ENCODE measurements around the gene HMCN2.
"Not testable (repeated sequence)": the region's sequence is repeated elsewhere in the genome, so short reads cannot be mapped to it uniquely, and the experiment has no call there.

HMCN2 gene

GRCh38 chr9:130433168-130433946 lies 167.8 kb downstream of the HMCN2 start:
- Histone ChIP-seq H3K27ac (no peak overlapping the region), H3K9me3 (ENCODE audit: control insufficient read depth, low read length) (no peaks in the 10 kb centered on the region), H3K9ac (no peak overlapping the region), H2AFZ (peak overlapping the region; percentile 74), H3K79me2 (no peaks in the 10 kb centered on the region), H3K4me2 (ENCODE audit: low read length) (peak overlapping the region; percentile 67), H3K27me3 (ENCODE audit: control insufficient read depth, insufficient read depth, low read length) (no peaks in the 10 kb centered on the region), H3K36me3 (ENCODE audit: control insufficient read depth, insufficient read depth, low read length) (no peaks in the 10 kb centered on the region), H3K4me1 (no peaks in the 10 kb centered on the region), H3K4me3 (ENCODE audit: low read depth, low read length) (peak overlapping the region; percentile 31)
- peak; percentile 53 for TF ChIP-seq CTCF (IDR thresholded peaks at IDR 0.05)

GRCh38 chr9:130433947-130434262 lies 168.3 kb downstream of the HMCN2 start:
- TF ChIP-seq CTCF (IDR thresholded peaks at IDR 0.05): no peak
- Histone ChIP-seq H2AFZ (no peak overlapping the region), H3K9me3 (ENCODE audit: control insufficient read depth, low read length) (no peaks in the 10 kb centered on the region), H3K36me3 (ENCODE audit: control insufficient read depth, insufficient read depth, low read length) (no peaks in the 10 kb centered on the region), H3K4me2 (ENCODE audit: low read length) (no peak overlapping the region), H3K79me2 (no peaks in the 10 kb centered on the region), H3K27me3 (ENCODE audit: control insufficient read depth, insufficient read depth, low read length) (no peaks in the 10 kb centered on the region), H3K4me1 (no peaks in the 10 kb centered on the region), H3K9ac (no peak overlapping the region), H3K4me3 (ENCODE audit: low read depth, low read length) (no peak overlapping the region), H3K27ac (no peak overlapping the region)

GRCh38 chr9:130434656-130435055 lies 169.1 kb downstream of the HMCN2 start:
- H3K4me1 ChIP-seq; H3K27me3 ChIP-seq (ENCODE audit: control insufficient read depth, insufficient read depth, low read length); H2AFZ ChIP-seq; H3K9ac ChIP-seq; H3K4me3 ChIP-seq (ENCODE audit: low read depth, low read length); H3K79me2 ChIP-seq; H3K4me2 ChIP-seq (ENCODE audit: low read length); H3K9me3 ChIP-seq (ENCODE audit: control insufficient read depth, low read length); H3K36me3 ChIP-seq (ENCODE audit: control insufficient read depth, insufficient read depth, low read length); H3K27ac ChIP-seq: not testable (repeated sequence)

GRCh38 chr9:130437011-130437789 lies 171.6 kb downstream of the HMCN2 start:
- no peaks in the 10 kb centered on the region for H3K36me3 ChIP-seq (ENCODE audit: control insufficient read depth, insufficient read depth, low read length)
- no peaks in the 10 kb centered on the region for H3K79me2 ChIP-seq
- no peaks in the 10 kb centered on the region for H3K27me3 ChIP-seq (ENCODE audit: control insufficient read depth, insufficient read depth, low read length)
- H3K9ac ChIP-seq: no peak overlapping the region
- H2AFZ ChIP-seq: no peak overlapping the region
- H3K4me3 ChIP-seq (ENCODE audit: low read depth, low read length): no peak overlapping the region
- no peak overlapping the region for H3K27ac ChIP-seq
- H3K4me1 ChIP-seq: no peaks in the 10 kb centered on the region
- TF ChIP-seq CTCF (IDR thresholded peaks at IDR 0.05): no peak
- H3K4me2 ChIP-seq (ENCODE audit: low read length): no peak overlapping the region
- H3K9me3 ChIP-seq (ENCODE audit: control insufficient read depth, low read length): no peaks in the 10 kb centered on the region

- H3K27me3 ChIP-seq (ENCODE audit: control insufficient read depth, insufficient read depth, low read length): no peaks in the 10 kb centered on the region
- no peak for TF ChIP-seq CTCF (IDR thresholded peaks at IDR 0.05)
- no peak overlapping the region for H2AFZ ChIP-seq
- no peak overlapping the region for H3K4me2 ChIP-seq (ENCODE audit: low read length)
- H3K4me1 ChIP-seq: no peaks in the 10 kb centered on the region
- no peaks in the 10 kb centered on the region for H3K36me3 ChIP-seq (ENCODE audit: control insufficient read depth, insufficient read depth, low read length)
- H3K27ac ChIP-seq: no peak overlapping the region
- H3K9ac ChIP-seq: no peak overlapping the region
- no peak overlapping the region for H3K4me3 ChIP-seq (ENCODE audit: low read depth, low read length)
- no peaks in the 10 kb centered on the region for H3K79me2 ChIP-seq
- no peaks in the 10 kb centered on the region for H3K9me3 ChIP-seq (ENCODE audit: control insufficient read depth, low read length)
Observed at GRCh38 chr9:130438382-130438981, 172.9 kb downstream of the HMCN2 start.

All from parathyroid adenoma (tissue), 2 donors.